Tibial artery (tissue), 4 donors: ENCODE data around the gene RBBP6.

Experiments
- DNase-seq, 2 donors: peaks; one replicate each; pipeline ENCODE4 v3.0.0-alpha.2; 2019
- H3K27ac ChIP-seq, 2 donors: fragments of 200-600 bp; sonication (generic) in 1 of 2; 1 replicate in 1 of 2; 2 replicates in 1 of 2; pipeline ENCODE4 v1.5.1; 2018 to 2019; ENCODE audit warnings: mild to moderate bottlenecking in 1 of 2
- H3K27me3 ChIP-seq, 2 donors: fragments of 200-600 bp; sonication (generic) in 1 of 2; one replicate each; pipeline versions ENCODE4 v1.5.1 to v1.6.0; 2016 to 2019
- H3K36me3 ChIP-seq, 3 donors: fragments of 200-600 bp; sonication (generic) in 2 of 3; one replicate each; pipeline ENCODE4 v1.5.1; 2016 to 2019; ENCODE audit warnings: mild to moderate bottlenecking in 2 of 3
- H3K4me1 ChIP-seq, 4 donors: fragments of 200-600 bp; sonication (generic) in 2 of 4; 1 replicate in 3 of 4; 2 replicates in 1 of 4; pipeline ENCODE4 v1.5.1; 2016 to 2019
- H3K4me3 ChIP-seq, 2 donors: fragments of 200-600 bp; sonication (generic) in 1 of 2; 1 replicate in 1 of 2; 2 replicates in 1 of 2; pipeline ENCODE4 v1.5.1; 2018 to 2019; ENCODE audit warnings: mild to moderate bottlenecking in 2 of 2
- H3K9me3 ChIP-seq, 3 donors: fragments of 200-600 bp; sonication (generic) in 1 of 3; one replicate each; pipeline ENCODE4 v1.5.1; 2016 to 2019
- intact Hi-C: fragments of 100-400 bp; cut with DNase I; formaldehyde crosslinking; loops from one replicate; pipeline ENCODE4 v1.15.0; 2023; ENCODE audit warnings: low total_unique reads
- TF ChIP-seq, protein P1 (sequence below), 2 experiments: fragments of 200-600 bp in 1 of 2; fragments of 450-650 bp in 1 of 2; IDR thresholded peaks; one replicate each; pipeline ENCODE4 v1.5.1; 2017 to 2019; ENCODE audit warnings: antibody characterized with exemption in 2 of 2, mild to moderate bottlenecking in 1 of 2, moderate library complexity in 1 of 2

RBBP6 gene

DNA sequence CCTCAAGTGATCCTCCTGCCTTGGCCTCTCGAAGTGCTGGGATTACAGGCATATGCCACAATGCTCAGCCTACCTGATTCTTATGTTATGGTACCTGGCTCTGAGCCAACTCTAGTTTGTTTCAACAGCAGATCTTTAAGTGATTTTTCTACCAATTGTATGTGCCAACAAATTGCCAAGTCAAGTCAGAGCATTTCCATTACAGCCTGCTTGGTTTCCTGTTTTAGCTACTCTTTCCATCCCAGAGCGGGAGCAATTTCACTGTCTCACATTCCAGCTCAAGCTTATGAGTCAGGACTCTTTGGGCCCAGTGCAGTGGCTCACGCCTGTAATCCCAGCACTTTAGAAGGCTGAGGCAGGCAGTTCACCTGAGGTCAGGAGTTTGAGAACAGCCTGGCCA lies 30.8 kb upstream of the RBBP6 start:
- TF ChIP-seq, protein P1, sequence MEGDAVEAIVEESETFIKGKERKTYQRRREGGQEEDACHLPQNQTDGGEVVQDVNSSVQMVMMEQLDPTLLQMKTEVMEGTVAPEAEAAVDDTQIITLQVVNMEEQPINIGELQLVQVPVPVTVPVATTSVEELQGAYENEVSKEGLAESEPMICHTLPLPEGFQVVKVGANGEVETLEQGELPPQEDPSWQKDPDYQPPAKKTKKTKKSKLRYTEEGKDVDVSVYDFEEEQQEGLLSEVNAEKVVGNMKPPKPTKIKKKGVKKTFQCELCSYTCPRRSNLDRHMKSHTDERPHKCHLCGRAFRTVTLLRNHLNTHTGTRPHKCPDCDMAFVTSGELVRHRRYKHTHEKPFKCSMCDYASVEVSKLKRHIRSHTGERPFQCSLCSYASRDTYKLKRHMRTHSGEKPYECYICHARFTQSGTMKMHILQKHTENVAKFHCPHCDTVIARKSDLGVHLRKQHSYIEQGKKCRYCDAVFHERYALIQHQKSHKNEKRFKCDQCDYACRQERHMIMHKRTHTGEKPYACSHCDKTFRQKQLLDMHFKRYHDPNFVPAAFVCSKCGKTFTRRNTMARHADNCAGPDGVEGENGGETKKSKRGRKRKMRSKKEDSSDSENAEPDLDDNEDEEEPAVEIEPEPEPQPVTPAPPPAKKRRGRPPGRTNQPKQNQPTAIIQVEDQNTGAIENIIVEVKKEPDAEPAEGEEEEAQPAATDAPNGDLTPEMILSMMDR (IDR thresholded peaks at IDR 0.05) = no peak
- Histone ChIP-seq H3K9me3 (no peaks in the 10 kb centered on the region), H3K27ac (peak overlapping the region in 1 of 2 donors; percentile 4), H3K36me3 (no peaks in the 10 kb centered on the region), H3K4me3 (no peak overlapping the region), H3K27me3 (no peaks in the 10 kb centered on the region), H3K4me1 (peaks cover 0 to 8% (median 0%) of the 10 kb centered on the region in 4 donors)
- intact Hi-C loops = loop anchor here (5.0 kb wide), 1 partner anchor 466 kb away; no protein-coding TSS in a partner anchor
- peak in 1 of 2 donors; percentile 68 for DNase-seq

DNA sequence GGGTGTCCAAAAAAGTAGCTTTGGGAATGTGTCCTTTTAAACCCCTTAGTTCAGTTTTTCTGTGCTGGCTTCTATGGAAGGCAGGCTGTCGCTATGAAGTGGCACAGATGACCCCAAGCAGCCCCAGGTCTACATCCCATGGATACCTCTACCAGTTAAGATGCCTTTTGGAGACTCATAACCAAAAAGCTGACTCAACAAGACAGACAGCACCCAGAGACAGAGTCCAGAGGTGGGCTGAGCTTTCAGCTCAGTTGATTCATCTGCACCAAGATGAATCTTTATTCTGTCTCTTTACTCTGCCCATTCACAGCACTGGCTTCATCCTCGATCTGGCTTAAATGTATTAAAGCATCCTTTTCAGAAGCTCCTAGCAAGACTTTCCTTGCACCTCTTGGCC lies 29.8 kb upstream of the RBBP6 start:
- TF ChIP-seq, protein P1 (IDR thresholded peaks at IDR 0.05) = no peak
- intact Hi-C loops = loop anchor here (5.0 kb wide), 1 partner anchor 467 kb away; no protein-coding TSS in a partner anchor
- Histone ChIP-seq H3K36me3 (no peaks in the 10 kb centered on the region), H3K4me1 (peaks cover 0 to 8% (median 0%) of the 10 kb centered on the region in 4 donors), H3K27me3 (no peaks in the 10 kb centered on the region), H3K27ac (peak overlapping the region in 1 of 2 donors; percentile 4), H3K4me3 (no peak overlapping the region), H3K9me3 (no peaks in the 10 kb centered on the region)
- no peak for DNase-seq

DNA sequence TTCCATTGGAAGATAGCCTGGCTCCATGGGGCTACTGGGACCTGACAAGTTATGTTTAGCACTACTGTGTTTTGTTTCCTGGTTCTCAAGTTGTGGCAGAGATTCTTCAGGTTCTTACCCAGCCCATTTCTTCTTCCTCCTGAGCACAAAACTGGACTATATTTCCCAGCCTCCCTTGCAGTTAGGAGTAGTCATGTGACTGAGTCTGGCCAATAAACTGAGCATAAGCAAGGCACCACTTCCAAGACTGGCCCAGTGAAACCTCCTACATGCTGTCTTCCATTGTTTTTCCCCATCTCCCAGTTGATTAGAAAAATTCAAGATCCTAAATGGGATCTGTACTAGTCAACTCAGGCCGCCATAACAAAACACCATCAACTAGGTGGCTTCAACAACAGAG lies 28.2 kb upstream of the RBBP6 start:
- DNase-seq = no peak
- no peak overlapping the region for H3K4me3 ChIP-seq
- intact Hi-C loops = no loop called here

DNA sequence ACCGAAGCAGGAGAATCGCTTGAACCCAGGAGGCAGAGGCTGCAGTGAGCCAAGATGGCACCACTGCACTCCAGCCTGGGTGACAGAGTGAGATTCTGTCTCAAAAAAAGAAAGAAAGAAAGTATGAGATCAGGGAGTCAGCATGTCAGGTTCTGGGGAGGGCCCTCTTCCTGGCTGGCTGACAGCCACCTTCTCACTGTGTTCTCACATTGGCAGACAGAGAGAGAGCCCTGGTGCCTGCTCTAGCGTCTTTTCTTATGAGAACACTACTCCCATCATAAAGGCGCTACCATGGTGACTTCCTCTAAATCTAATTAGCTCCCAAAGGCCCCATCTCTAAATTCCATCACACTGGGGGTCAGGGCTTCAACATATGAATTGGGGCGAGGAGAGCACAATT lies 27.6 kb upstream of the RBBP6 start:
- no peaks in the 10 kb centered on the region for H3K9me3 ChIP-seq
- peaks cover 0 to 8% (median 0%) of the 10 kb centered on the region in 4 donors for H3K4me1 ChIP-seq
- no peak overlapping the region for H3K27ac ChIP-seq
- H3K4me3 ChIP-seq = no peak overlapping the region
- no peaks in the 10 kb centered on the region for H3K36me3 ChIP-seq
- DNase-seq = no peak
- TF ChIP-seq, protein P1 (IDR thresholded peaks at IDR 0.05) = no peak
- intact Hi-C loops = no loop called here
- H3K27me3 ChIP-seq = no peaks in the 10 kb centered on the region

More for the DNA sequence above, 28.2 kb upstream of the RBBP6 start:
- no peak overlapping the region for H3K27ac ChIP-seq
- TF ChIP-seq, protein P1 (IDR thresholded peaks at IDR 0.05) = no peak
- no peaks in the 10 kb centered on the region for H3K36me3 ChIP-seq
- no peaks in the 10 kb centered on the region for H3K27me3 ChIP-seq
- no peaks in the 10 kb centered on the region for H3K9me3 ChIP-seq
- H3K4me1 ChIP-seq = peaks cover 0 to 8% (median 0%) of the 10 kb centered on the region in 4 donors

DNA sequence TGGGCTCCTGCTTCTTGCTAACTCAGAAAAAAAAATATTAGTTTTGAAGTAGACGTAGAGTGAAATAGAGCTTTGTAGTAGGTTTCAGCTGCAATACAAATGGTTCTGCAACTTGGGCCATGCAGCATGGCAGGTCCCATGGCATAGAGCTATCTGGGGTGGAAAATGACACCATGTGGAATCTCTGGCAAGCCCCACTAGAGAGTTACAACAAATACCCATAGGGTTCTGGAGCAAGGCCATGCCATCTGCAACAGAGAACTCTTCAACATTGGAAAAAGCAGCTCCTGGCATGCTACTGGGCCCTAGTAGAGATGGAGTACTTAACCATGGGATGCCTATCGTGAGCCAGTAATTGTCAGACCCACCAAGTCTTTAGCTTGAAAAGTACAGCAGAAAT lies 25.3 kb upstream of the RBBP6 start:
- TF ChIP-seq, protein P1 (IDR thresholded peaks at IDR 0.05) = no peak
- no peaks in the 10 kb centered on the region for H3K36me3 ChIP-seq
- H3K27me3 ChIP-seq = no peaks in the 10 kb centered on the region
- no peak overlapping the region for H3K4me3 ChIP-seq
- intact Hi-C loops = no loop called here
- no peaks in the 10 kb centered on the region for H3K9me3 ChIP-seq
- peaks cover 0 to 8% (median 0%) of the 10 kb centered on the region in 4 donors for H3K4me1 ChIP-seq
- no peak overlapping the region for H3K27ac ChIP-seq
- DNase-seq = no peak

DNA sequence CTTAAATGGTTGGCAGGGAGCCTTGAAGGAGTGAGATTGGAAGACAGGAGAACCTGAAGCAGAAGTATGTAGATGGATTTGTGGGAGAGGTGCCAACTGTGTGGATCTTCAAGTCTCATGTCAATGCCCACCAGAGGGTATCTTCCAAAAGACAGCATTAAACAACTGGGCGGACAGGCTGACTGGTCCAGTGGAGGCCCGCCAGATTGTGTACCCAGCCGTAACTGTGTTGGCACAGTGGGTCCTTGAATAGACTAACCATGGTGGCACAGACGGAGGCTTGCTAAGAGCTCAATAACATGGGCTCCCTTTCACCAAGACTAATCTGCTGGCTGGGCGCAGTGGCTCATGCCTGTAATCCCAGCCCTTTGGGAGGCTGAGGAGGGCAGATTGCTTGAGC lies 24.2 kb upstream of the RBBP6 start:
- Histone ChIP-seq H3K36me3 (no peaks in the 10 kb centered on the region), H3K4me1 (peaks cover 0 to 5% (median 0%) of the 10 kb centered on the region in 4 donors), H3K9me3 (no peaks in the 10 kb centered on the region), H3K27me3 (no peaks in the 10 kb centered on the region), H3K4me3 (no peak overlapping the region), H3K27ac (no peak overlapping the region)
- intact Hi-C loops = no loop called here
- no peak for DNase-seq
- TF ChIP-seq, protein P1 (IDR thresholded peaks at IDR 0.05) = no peak
